ENCODE measurements around the gene MAEL.
A peak's percentile ranks its signal among the peaks of the same experiment; 100 is the strongest.

Gene MAEL

GRCh38 chr1:167054946-167055630, 66.0 kb downstream of the MAEL start:
- Histone ChIP-seq H4K20me1 (ENCODE audit: control insufficient read depth, insufficient read depth, low read depth, low read length) (no peaks in the 10 kb centered on the region), H3K36me3 (ENCODE audit: control insufficient read depth, low read length) (no peaks in the 10 kb centered on the region), H3K4me1 (ENCODE audit: control insufficient read depth, low read length) (peaks cover 10% of the 10 kb centered on the region), H3K9me2 (replicated peaks; ENCODE audit: control insufficient read depth, low read length) (no peaks in the 10 kb centered on the region), H3F3A (ENCODE audit: control insufficient read depth, insufficient read depth) (0 out of 2 replicates have a peak, but pooled peaks cover 3% of the 10 kb centered on the region), H3K27me3 (ENCODE audit: control insufficient read depth, low read length) (no peaks in the 10 kb centered on the region), H3K79me2 (ENCODE audit: control insufficient read depth, low read length) (no peaks in the 10 kb centered on the region), H3K4me2 (ENCODE audit: low read length) (no peak overlapping the region), H3K27ac (ENCODE audit: low read depth, low read length) (no peak overlapping the region), H3K4me3 (ENCODE audit: low read length) (no peak overlapping the region), H3K9me3 (ENCODE audit: control insufficient read depth, insufficient read depth, low read length) (no peaks in the 10 kb centered on the region)
- TF ChIP-seq EZH2phosphoT487 (IDR thresholded peaks at IDR 0.05; ENCODE audit: borderline replicate concordance, low read length) (no peak), CTCF (IDR thresholded peaks at IDR 0.05; ENCODE audit: low read depth, low read length, poor library complexity, severe bottlenecking) (no peak)

- Histone ChIP-seq H3K27me3 (ENCODE audit: control insufficient read depth, low read length) (no peaks in the 10 kb centered on the region), H3K9me2 (replicated peaks; ENCODE audit: control insufficient read depth, low read length) (no peaks in the 10 kb centered on the region), H3K79me2 (ENCODE audit: control insufficient read depth, low read length) (no peaks in the 10 kb centered on the region), H3K4me3 (ENCODE audit: low read length) (no peak overlapping the region), H3K27ac (ENCODE audit: low read depth, low read length) (no peak overlapping the region), H3K36me3 (ENCODE audit: control insufficient read depth, low read length) (no peaks in the 10 kb centered on the region), H3K4me1 (ENCODE audit: control insufficient read depth, low read length) (peaks cover 10% of the 10 kb centered on the region), H3K4me2 (ENCODE audit: low read length) (no peak overlapping the region), H3F3A (ENCODE audit: control insufficient read depth, insufficient read depth) (0 out of 2 replicates have a peak, but pooled peaks cover 3% of the 10 kb centered on the region), H4K20me1 (ENCODE audit: control insufficient read depth, insufficient read depth, low read depth, low read length) (no peaks in the 10 kb centered on the region), H3K9me3 (ENCODE audit: control insufficient read depth, insufficient read depth, low read length) (no peaks in the 10 kb centered on the region)
- TF ChIP-seq CTCF (IDR thresholded peaks at IDR 0.05; ENCODE audit: low read depth, low read length, poor library complexity, severe bottlenecking) (no peak), EZH2phosphoT487 (IDR thresholded peaks at IDR 0.05; ENCODE audit: borderline replicate concordance, low read length) (no peak)
Observed at GRCh38 chr1:167056529-167057231, 67.6 kb downstream of the MAEL start.

- TF ChIP-seq EZH2phosphoT487 (IDR thresholded peaks at IDR 0.05; ENCODE audit: borderline replicate concordance, low read length), result no peak
- TF ChIP-seq CTCF (IDR thresholded peaks at IDR 0.05; ENCODE audit: low read depth, low read length, poor library complexity, severe bottlenecking), result peak; percentile 65
- 0 out of 2 replicates have a peak, but pooled peaks cover 3% of the 10 kb centered on the region for H3F3A ChIP-seq (ENCODE audit: control insufficient read depth, insufficient read depth)
- peaks cover 10% of the 10 kb centered on the region for H3K4me1 ChIP-seq (ENCODE audit: control insufficient read depth, low read length)
- no peaks in the 10 kb centered on the region for H3K79me2 ChIP-seq (ENCODE audit: control insufficient read depth, low read length)
- H3K27ac ChIP-seq (ENCODE audit: low read depth, low read length), result no peak overlapping the region
- no peaks in the 10 kb centered on the region for H4K20me1 ChIP-seq (ENCODE audit: control insufficient read depth, insufficient read depth, low read depth, low read length)
- H3K4me3 ChIP-seq (ENCODE audit: low read length), result no peak overlapping the region
- no peaks in the 10 kb centered on the region for H3K9me2 ChIP-seq (replicated peaks; ENCODE audit: control insufficient read depth, low read length)
- H3K4me2 ChIP-seq (ENCODE audit: low read length), result no peak overlapping the region
- no peaks in the 10 kb centered on the region for H3K9me3 ChIP-seq (ENCODE audit: control insufficient read depth, insufficient read depth, low read length)
- H3K27me3 ChIP-seq (ENCODE audit: control insufficient read depth, low read length), result no peaks in the 10 kb centered on the region
- H3K36me3 ChIP-seq (ENCODE audit: control insufficient read depth, low read length), result no peaks in the 10 kb centered on the region
Observed at GRCh38 chr1:167057241-167057688, 68.2 kb downstream of the MAEL start.
